Calu3 (cell line): Measurements from ENCODE around the gene AP4M1. TPM values are rescaled to one million over a fixed set of nuclear protein-coding genes. Genes with fewer than 3 reads are reported as not detected.

Experiments used
- BruUV-seq: library from RNA; stranded (reverse); fragments of 400-500 nt; replicated peaks from 2 replicates; lab custom pipeline; 2021; lab: Mats Ljungman, UMichigan
- CTCF ChIA-PET: fragments of 300-600 bp; sonication (Branson Sonifier 250); formaldehyde crosslinking; loops from one replicate; lab custom pipeline; 2022; ENCODE audit warnings: antibody characterized with exemption; lab: Charles Lee
- DNase-seq: peaks from one replicate; pipeline ENCODE4 v3.0.0; 2022
- H3K27ac Mint-ChIP-seq: one replicate; pipeline ENCODE4 v1.8.0; 2022; ENCODE audit warnings: mixed read lengths; ENCODE audit not compliant: unreplicated experiment
- H3K27me3 Mint-ChIP-seq: one replicate; pipeline ENCODE4 v1.8.0; 2022; ENCODE audit warnings: mixed read lengths; ENCODE audit not compliant: unreplicated experiment
- H3K36me3 Mint-ChIP-seq: one replicate; pipeline ENCODE4 v1.8.0; 2022; ENCODE audit warnings: mild to moderate bottlenecking, moderate library complexity, mixed read lengths; ENCODE audit not compliant: insufficient read depth, unreplicated experiment
- H3K4me1 Mint-ChIP-seq: one replicate; pipeline ENCODE4 v1.8.0; 2022; ENCODE audit warnings: mild to moderate bottlenecking, low read depth, mixed read lengths; ENCODE audit not compliant: unreplicated experiment
- H3K4me3 Mint-ChIP-seq: one replicate; pipeline ENCODE4 v1.8.0; 2022; ENCODE audit warnings: mild to moderate bottlenecking, low read depth, moderate library complexity, mixed read lengths; ENCODE audit not compliant: unreplicated experiment
- H3K9me3 Mint-ChIP-seq: one replicate; pipeline ENCODE4 v1.8.0; 2022; ENCODE audit warnings: low read depth, mixed read lengths; ENCODE audit not compliant: unreplicated experiment
- CTCF ChIP-seq: fragments of 200-600 bp; IDR thresholded peaks from one replicate; pipeline ENCODE4 v1.8.0; 2022; ENCODE audit warnings: antibody characterized with exemption; ENCODE audit not compliant: unreplicated experiment
- intact Hi-C: fragments of 100-400 bp; cut with micrococcal nuclease; formaldehyde crosslinking; loops from one replicate; pipeline ENCODE4 v1.10.0; 2022; ENCODE audit not compliant: unreplicated experiment
- total RNA-seq: library from RNA; stranded (reverse); gene quantifications from 2 replicates; pipeline ENCODE4 v1.2.3, GENCODE V29; 2022

Gene AP4M1
- total RNA-seq, 1 experiment from 2014 or later, result 13.9 TPM

- H3K36me3 Mint-ChIP-seq, result peaks cover 56% of the 10 kb centered on the region
- H3K27me3 Mint-ChIP-seq, result no peaks in the 10 kb centered on the region
- no peak for TF ChIP-seq CTCF
- peak overlapping the region; percentile 85 for H3K27ac Mint-ChIP-seq
- BruUV-seq, result TSS peak; percentile 59
- intact Hi-C loops, result no loop called here
- no peak for DNase-seq
- peak overlapping the region; percentile 80 for H3K4me3 Mint-ChIP-seq
- peaks cover 11% of the 10 kb centered on the region for H3K4me1 Mint-ChIP-seq
- CTCF ChIA-PET, result no interaction called here
- no peaks in the 10 kb centered on the region for H3K9me3 Mint-ChIP-seq
These were observed 20.4 kb upstream of the AP4M1 start for GRCh38 chr7:100080907-100081534.

GRCh38 chr7:100081535-100082102, 19.8 kb upstream of the AP4M1 start, which contains the start of gene ZNF3:
ZNF3 (minus strand) TSS chr7:100081723; CDS start chr7:100077357, 4,366 bp downstream.
- intact Hi-C loops, result no loop called here
- Mint-ChIP-seq H3K4me3 (peak within 1 kb of the TSS; percentile 80), H3K9me3 (no peaks in the 10 kb centered on the region), H3K27ac (peak within 1 kb of the TSS; percentile 85), H3K36me3 (peaks cover 50% of the 10 kb centered on the region), H3K4me1 (peaks cover 11% of the 10 kb centered on the region), H3K27me3 (no peaks in the 10 kb centered on the region)
- TF ChIP-seq CTCF, result peak; percentile 69
- peak; percentile 95 for DNase-seq
- BruUV-seq, result no TSS peak
- CTCF ChIA-PET, result interaction anchor here (1.2 kb wide), 1 partner anchor 88 kb away, joined by 11 read pairs; no protein-coding TSS in a partner anchor

GRCh38 chr7:100082978-100083377, 18.5 kb upstream of the AP4M1 start:
- peak overlapping the region; percentile 64 for H3K27ac Mint-ChIP-seq
- no TSS peak for BruUV-seq
- CTCF ChIA-PET, result interaction anchor here (0.7 to 1.2 kb wide), 4 partner anchors 31 to 103 kb away, joined by 3 to 11 read pairs (median 3); no protein-coding TSS in a partner anchor
- DNase-seq, result no peak
- peak overlapping the region; percentile 80 for H3K4me3 Mint-ChIP-seq
- H3K4me1 Mint-ChIP-seq, result peaks cover 11% of the 10 kb centered on the region
- TF ChIP-seq CTCF, result no peak
- intact Hi-C loops, result no loop called here
- H3K36me3 Mint-ChIP-seq, result peaks cover 41% of the 10 kb centered on the region
- H3K27me3 Mint-ChIP-seq, result no peaks in the 10 kb centered on the region
- no peaks in the 10 kb centered on the region for H3K9me3 Mint-ChIP-seq

- Mint-ChIP-seq H3K36me3 (peaks cover 41% of the 10 kb centered on the region), H3K4me3 (no peak overlapping the region), H3K4me1 (peaks cover 22% of the 10 kb centered on the region), H3K27me3 (no peaks in the 10 kb centered on the region), H3K9me3 (no peaks in the 10 kb centered on the region), H3K27ac (no peak overlapping the region)
- no peak for DNase-seq
- BruUV-seq, result no TSS peak
- CTCF ChIA-PET, result no interaction called here
- no peak for TF ChIP-seq CTCF
- intact Hi-C loops, result no loop called here
These were observed 15.9 kb upstream of the AP4M1 start for GRCh38 chr7:100085515-100085914.
